ENCODE data around the gene WNK4.
"Not testable (repeated sequence)": the region's sequence is repeated elsewhere in the genome, so short reads cannot be mapped to it uniquely, and the experiment has no call there.

WNK4 gene

GRCh38 chr17:42779936-42780850 is at the start of gene WNK4:
TSS of gene WNK4 (plus strand) at chr17:42780610. CDS start at chr17:42780699, 89 bp downstream.
- no peak for DNase-seq

- DNase-seq = no peak
These were observed 39.7 kb upstream of the WNK4 start for GRCh38 chr17:42740699-42741098.

- not testable (repeated sequence) for DNase-seq
These were observed 37.5 kb upstream of the WNK4 start for GRCh38 chr17:42742916-42743315.

GRCh38 chr17:42743595-42744282 is 36.7 kb upstream of the WNK4 start:
- DNase-seq = no peak

- peak; percentile 80 for DNase-seq
These were observed 36.1 kb upstream of the WNK4 start for GRCh38 chr17:42744283-42744805.

- DNase-seq = peak; percentile 85
These were observed 35.4 kb upstream of the WNK4 start, which contains the start of gene EZH1 for GRCh38 chr17:42744806-42745617. TSS of gene EZH1 (minus strand) at chr17:42745040. CDS start at chr17:42728941, 16,099 bp downstream.

- no peak for DNase-seq
These were observed 32.1 kb upstream of the WNK4 start for GRCh38 chr17:42748202-42748907.

GRCh38 chr17:42748908-42749798 is 31.3 kb upstream of the WNK4 start:
- no peak for DNase-seq

GRCh38 chr17:42750739-42751344 is 29.6 kb upstream of the WNK4 start:
- no peak for DNase-seq

- DNase-seq = no peak
These were observed 28.8 kb upstream of the WNK4 start for GRCh38 chr17:42751628-42752027.

- DNase-seq = no peak
These were observed 25.6 kb upstream of the WNK4 start for GRCh38 chr17:42754782-42755181.

- no peak for DNase-seq
These were observed 20.3 kb upstream of the WNK4 start for GRCh38 chr17:42759982-42760651.

GRCh38 chr17:42760652-42761581 is 19.5 kb upstream of the WNK4 start, which contains the start of gene RAMP2:
TSS of gene RAMP2 (plus strand) at chr17:42761227. CDS start at chr17:42761262, 35 bp downstream.
- DNase-seq = no peak

- no peak for DNase-seq
These were observed 18.8 kb upstream of the WNK4 start for GRCh38 chr17:42761638-42762037.

GRCh38 chr17:42766124-42766523 is 14.3 kb upstream of the WNK4 start:
- DNase-seq = no peak

- no peak for DNase-seq
These were observed 12.9 kb upstream of the WNK4 start for GRCh38 chr17:42767512-42767911.

GRCh38 chr17:42768006-42768405 is 12.4 kb upstream of the WNK4 start:
- DNase-seq = not testable (repeated sequence)

- not testable (repeated sequence) for DNase-seq
These were observed 10.4 kb upstream of the WNK4 start for GRCh38 chr17:42769964-42770363.

- DNase-seq = no peak
These were observed 7.5 kb upstream of the WNK4 start for GRCh38 chr17:42772945-42773289.
